ENCODE data around the gene SSC5D.

SSC5D gene

GRCh38 chr19:55455576-55456235 is 32.5 kb upstream of the SSC5D start:
- no peak for DNase-seq

DNA sequence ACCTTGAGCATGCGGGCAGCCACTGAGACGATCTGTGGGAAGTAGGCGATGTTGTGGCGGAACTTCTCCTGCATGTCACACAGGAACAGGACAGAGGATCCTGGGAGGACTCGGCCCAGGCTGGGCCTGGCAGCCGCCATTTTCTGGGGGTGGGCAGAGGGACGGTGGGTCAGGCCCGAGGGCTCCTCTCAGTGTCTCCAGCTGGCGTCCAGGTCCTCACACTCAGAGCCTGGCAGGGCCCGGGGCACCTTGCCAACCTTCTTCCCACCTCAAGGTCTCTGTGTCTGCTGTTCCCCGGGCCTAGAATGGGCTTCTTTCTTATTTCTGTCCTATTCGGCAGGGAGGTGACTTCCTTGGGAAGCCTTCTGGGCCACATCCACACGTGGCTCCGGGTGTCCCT is 31.9 kb upstream of the SSC5D start:
- no peak for DNase-seq

DNA sequence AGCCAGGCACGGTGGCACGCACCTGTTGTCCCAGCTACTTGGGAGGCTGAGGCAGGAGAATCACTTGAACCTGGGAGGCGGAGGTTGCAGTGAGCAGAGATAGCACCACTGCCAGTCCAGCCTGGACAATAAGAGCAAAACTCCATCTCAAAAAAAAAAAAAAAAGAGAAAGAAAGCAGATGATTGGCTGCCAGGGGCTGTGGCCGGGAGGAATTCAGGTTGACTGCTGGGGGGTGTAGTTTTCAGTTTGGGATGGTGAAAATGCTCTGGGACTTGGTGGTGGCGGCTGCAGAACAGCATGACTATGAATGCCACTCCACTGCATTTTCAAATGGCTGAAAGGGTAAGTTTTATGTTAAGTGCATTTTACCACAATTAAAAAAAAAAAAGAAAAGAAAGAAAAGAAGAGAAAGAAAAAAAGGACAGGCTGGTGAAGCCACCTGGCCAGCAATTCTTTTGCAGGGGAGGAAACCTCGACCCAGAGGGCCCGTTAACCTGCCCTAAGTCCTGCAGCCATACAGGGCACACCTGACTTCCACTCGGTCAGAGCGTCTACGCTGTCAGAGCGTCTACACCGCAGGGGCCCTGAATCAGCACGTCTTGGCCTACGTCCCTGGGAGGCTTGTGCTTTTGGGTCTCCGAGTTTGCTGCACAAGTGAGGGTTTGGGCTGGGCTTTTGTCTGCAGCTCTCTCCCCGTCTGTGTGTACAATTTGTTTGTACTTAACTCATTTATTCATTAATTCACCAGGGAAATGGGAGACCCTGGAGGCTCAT is 30.4 kb upstream of the SSC5D start:
- DNase-seq, result no peak

- no peak for DNase-seq
Observed at GRCh38 chr19:55459551-55459949, 28.7 kb upstream of the SSC5D start.

- DNase-seq, result no peak
Observed at GRCh38 chr19:55459950-55460657, 28.1 kb upstream of the SSC5D start.

- DNase-seq, result peak; percentile 90
Observed at GRCh38 chr19:55460670-55461258, 27.5 kb upstream of the SSC5D start.

DNA sequence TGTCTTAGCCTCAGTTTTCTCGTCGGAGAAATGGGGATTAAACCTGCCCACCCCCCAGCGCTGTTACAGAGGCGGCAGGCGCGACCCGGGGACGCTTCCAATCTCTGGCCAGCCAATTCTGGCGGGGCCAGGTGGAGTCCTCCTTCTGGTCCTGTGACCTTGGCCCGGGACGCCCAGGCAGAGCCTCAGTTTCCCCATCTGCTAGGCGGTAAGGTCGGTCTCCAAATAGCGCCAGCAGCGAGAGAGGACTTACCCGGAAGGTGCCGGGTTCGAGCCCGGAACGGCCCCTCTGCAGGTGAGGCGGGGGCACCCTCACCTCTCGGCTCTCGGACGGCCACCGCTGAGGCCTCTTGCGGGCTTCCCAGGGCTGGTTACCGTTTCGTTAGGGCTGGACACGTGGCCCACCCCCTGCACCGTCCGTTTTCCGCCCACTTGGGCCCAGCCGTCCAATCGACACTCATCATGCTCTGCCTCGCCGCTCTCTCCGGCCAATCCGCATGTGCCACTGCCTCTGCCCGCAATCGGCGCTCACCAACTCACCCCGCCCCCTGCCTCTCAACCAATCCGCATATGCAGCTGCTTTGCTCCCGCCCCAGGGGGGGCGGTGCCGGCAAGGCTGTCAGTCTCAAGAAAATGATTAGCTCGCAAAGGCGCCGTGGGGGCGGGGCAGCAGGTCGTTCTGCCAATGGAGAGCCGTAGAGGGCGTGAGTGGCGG is 26.8 kb upstream of the SSC5D start, which contains the start of gene ISOC2:
ISOC2 (minus strand) TSS at position 384 of the 715 bp plus-strand sequence. CDS start 5,156 bp downstream, outside the sequence.
- DNase-seq, result peak; percentile 100

DNA sequence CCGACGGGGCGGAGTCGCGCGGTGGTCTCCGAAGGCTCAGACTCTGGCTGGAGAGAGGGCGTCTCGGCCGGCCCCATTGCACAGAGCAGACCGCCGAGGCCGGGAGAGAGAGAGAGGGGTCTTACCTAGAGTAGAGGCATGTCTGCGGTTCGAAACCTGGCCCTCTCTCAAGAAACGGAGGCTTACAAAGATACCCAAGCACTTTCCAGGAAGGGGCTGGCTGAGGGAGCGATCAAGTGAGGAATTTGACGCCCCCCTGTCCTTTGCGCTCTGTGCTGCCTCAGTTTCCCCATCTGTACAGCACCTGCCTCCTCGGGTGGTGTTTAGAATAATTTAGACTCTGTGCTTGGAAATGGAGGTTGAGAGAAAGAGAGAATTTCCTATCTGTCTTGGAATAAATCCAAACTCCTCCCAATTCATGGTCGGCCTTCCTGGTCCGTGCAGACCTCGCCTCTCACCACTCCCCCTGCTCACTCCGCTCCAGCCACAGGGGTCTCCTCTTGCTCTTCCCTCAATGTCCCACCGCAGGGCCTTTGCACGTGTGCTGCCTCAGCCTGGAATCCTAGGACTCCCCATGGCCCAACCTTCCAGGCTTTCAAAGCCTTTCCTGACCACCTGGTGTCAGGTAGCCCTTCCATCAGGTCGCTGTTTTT is 26.1 kb upstream of the SSC5D start:
- DNase-seq, result peak; percentile 30

- no peak for DNase-seq
Observed at GRCh38 chr19:55462722-55463121, 25.5 kb upstream of the SSC5D start.

DNA sequence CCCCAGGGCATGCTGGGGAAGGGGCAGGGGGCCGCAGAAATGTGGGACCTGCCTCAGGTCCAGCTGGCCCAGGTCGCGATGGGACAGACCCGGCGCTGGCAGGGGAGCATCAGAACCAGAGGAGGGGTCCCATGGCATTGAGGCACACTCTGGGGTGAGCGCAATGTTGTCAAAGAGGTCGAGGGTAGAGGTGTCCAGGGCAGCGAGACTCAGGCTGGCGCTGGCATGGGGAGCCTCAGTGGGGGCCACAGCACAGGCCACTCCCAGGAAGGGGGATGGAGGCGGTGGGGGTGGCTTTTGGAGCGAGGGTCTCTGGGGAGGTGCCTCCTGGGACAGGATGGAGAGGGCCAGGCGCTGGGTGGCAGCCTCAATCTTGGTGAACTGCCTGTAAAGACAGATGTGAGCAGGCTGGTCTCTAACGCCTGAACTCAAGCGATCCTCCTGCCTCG is 24.6 kb upstream of the SSC5D start:
- DNase-seq, result no peak

GRCh38 chr19:55464039-55464661 is 24.1 kb upstream of the SSC5D start:
- DNase-seq, result no peak

DNA sequence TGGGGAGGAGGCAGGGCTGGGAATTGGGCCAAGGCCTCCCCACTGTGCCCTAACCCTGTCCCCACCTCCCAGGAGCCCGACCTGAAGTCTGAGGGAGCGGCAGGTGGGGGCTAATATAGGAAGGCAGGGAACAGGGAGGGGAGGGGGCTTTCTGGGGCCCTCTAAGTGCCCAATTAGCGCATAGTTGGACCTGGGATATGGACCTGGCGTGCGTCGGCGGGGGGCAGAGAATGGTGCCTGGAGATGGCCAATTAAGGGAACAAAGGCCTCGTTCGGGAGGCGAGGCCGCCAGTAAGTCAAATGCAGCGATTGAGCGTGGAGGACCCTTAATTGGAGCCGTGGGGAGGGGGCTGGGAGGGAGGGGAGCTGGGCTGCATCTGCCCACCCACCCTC is 23.6 kb upstream of the SSC5D start, which contains the start of gene C19orf85:
C19orf85 (minus strand) TSS at position 90 of the 393 bp plus-strand sequence. CDS start 197 bp downstream, outside the sequence.
- DNase-seq, result no peak

DNA sequence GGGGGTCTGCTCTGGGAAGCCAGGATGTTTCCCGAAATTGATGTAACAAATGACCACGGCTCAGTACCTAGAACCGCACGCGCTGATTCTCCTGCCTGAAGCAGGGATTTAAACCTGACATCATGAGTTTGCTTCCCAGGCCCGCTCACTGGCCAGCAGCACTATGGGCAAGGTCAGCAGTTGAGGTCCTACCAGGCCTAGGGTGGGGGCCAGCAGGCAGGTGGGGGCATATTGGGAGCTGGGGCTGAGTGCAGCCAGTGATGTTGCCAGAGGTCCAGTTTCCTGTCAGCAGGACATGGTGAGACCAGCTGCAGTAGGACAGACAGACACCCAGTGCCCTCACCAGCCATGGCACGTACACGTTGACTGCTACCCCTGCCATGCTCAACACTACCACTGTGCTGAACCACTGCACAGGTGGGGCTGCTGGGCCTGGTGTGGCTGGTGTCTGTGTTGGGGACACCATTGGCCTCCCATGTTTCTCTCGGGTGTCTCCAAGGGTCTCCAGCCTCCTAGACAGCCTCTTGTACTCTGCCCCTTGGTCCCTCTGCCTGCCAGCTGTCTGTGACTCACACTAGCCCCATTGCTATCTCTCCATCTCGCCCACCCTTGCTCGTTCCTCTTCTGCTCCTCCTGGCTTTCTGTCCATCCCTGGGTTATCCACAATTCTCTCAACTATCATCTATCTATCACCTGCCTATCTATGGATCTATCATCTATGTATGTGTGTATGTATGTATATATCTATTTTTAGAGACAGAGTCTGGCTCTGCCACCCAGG is 22.6 kb upstream of the SSC5D start:
- DNase-seq, result no peak

DNA sequence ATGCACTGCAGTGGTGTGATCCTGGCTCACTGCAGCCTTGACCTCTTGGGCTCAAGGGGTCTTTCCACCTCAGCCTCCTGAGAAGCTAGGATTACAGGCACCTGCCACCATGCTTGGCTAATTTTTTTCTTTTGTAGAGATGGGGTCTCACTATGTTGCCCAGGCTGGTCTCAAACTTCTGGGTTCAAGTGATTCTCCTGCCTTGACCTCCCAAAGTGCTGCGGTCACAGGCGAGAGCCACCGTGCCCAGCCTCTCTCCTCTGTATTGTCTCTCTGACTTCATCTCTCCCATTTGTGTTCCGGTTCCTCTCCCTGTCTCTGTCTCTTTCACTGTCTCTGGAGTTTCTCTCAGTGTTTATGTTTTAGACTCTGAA is 22.0 kb upstream of the SSC5D start:
- DNase-seq, result no peak

GRCh38 chr19:55467236-55468053 is 20.8 kb upstream of the SSC5D start:
- peak; percentile 37 for DNase-seq

DNA sequence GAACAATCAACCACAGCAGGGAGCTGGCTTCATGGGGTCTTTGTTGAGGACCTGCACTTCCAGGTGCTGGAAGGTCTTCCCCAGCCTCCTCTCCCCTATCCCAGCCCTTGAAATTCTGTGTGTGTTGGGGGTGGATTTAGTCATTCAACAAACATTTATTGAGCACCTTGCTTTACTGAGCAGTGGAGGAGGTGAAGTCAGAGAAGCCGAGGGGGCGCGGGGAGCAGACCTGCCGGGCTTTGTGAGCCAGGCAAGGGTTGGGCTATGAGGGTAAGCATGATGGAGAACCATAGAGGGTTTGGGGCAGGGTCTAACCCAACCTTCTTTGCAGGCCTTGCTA is 20.2 kb upstream of the SSC5D start:
- DNase-seq, result no peak

- DNase-seq, result no peak
Observed at GRCh38 chr19:55471266-55471665, 17.0 kb upstream of the SSC5D start.

- no peak for DNase-seq
Observed at GRCh38 chr19:55472463-55472862, 15.8 kb upstream of the SSC5D start.

- no peak for DNase-seq
Observed at GRCh38 chr19:55473225-55474012, 14.8 kb upstream of the SSC5D start.
